GM15510 (cell line): Measurements from ENCODE around the gene SGMS1.

Source experiments
- POLR2A ChIP-seq: IDR thresholded peaks from 3 replicates; pipeline ENCODE4 v1.6.1; 2011; ENCODE audit warnings: borderline replicate concordance; ENCODE audit not compliant: insufficient read length; ENCODE audit errors: extremely low read depth

The SGMS1 gene

GRCh38 chr10:50613726-50614443 is 9.9 kb downstream of the SGMS1 start:
- no peak for TF ChIP-seq POLR2A

- no peak for TF ChIP-seq POLR2A
Measured at GRCh38 chr10:50613150-50613549, 10.6 kb downstream of the SGMS1 start.

- TF ChIP-seq POLR2A, result no peak
Measured at GRCh38 chr10:50610368-50610767, 13.4 kb downstream of the SGMS1 start.

GRCh38 chr10:50607356-50607925 is 16.3 kb downstream of the SGMS1 start:
- TF ChIP-seq POLR2A, result no peak

GRCh38 chr10:50605951-50606270 is 17.8 kb downstream of the SGMS1 start:
- TF ChIP-seq POLR2A, result no peak

- TF ChIP-seq POLR2A, result no peak
Measured at GRCh38 chr10:50605269-50605950, 18.3 kb downstream of the SGMS1 start.

GRCh38 chr10:50604809-50605208 is 18.9 kb downstream of the SGMS1 start:
- TF ChIP-seq POLR2A, result no peak

- no peak for TF ChIP-seq POLR2A
Measured at GRCh38 chr10:50604049-50604640, 19.6 kb downstream of the SGMS1 start.

GRCh38 chr10:50603151-50603850 is 20.5 kb downstream of the SGMS1 start:
- no peak for TF ChIP-seq POLR2A

GRCh38 chr10:50601974-50602373 is 21.8 kb downstream of the SGMS1 start:
- no peak for TF ChIP-seq POLR2A

GRCh38 chr10:50600831-50601477 is 22.8 kb downstream of the SGMS1 start:
- no peak for TF ChIP-seq POLR2A

- no peak for TF ChIP-seq POLR2A
Measured at GRCh38 chr10:50600286-50600685, 23.5 kb downstream of the SGMS1 start.

GRCh38 chr10:50596897-50597296 is 26.9 kb downstream of the SGMS1 start:
- no peak for TF ChIP-seq POLR2A

- no peak for TF ChIP-seq POLR2A
Measured at GRCh38 chr10:50596456-50596855, 27.3 kb downstream of the SGMS1 start.

GRCh38 chr10:50595785-50596184 is 28.0 kb downstream of the SGMS1 start:
- TF ChIP-seq POLR2A, result no peak

GRCh38 chr10:50593523-50594376 is 30.0 kb downstream of the SGMS1 start:
- TF ChIP-seq POLR2A, result no peak
